Ishikawa (cell line): ENCODE results near the gene DNAH17.

ENCODE experiments used
- CREB1 ChIP-seq: IDR thresholded peaks from 2 replicates; pipeline ENCODE4 v1.6.1; 2012; ENCODE audit warnings: low read depth
- EGR1 ChIP-seq: IDR thresholded peaks from 2 replicates; pipeline ENCODE4 v1.6.1; 2012
- EP300 ChIP-seq: IDR thresholded peaks from 2 replicates; pipeline ENCODE4 v1.6.1; 2012; ENCODE audit warnings: borderline replicate concordance
- FOXM1 ChIP-seq: IDR thresholded peaks from 2 replicates; pipeline ENCODE4 v1.6.1; 2012; ENCODE audit warnings: low read depth, borderline replicate concordance
- RAD21 ChIP-seq: IDR thresholded peaks from 2 replicates; pipeline ENCODE4 v1.6.1; 2012; ENCODE audit warnings: low read depth
- TAF1 ChIP-seq: IDR thresholded peaks from 2 replicates; pipeline ENCODE4 v1.6.1; 2012; ENCODE audit warnings: low read depth, mild to moderate bottlenecking
- TEAD4 ChIP-seq: IDR thresholded peaks from 2 replicates; pipeline ENCODE4 v1.6.1; 2012
- YY1 ChIP-seq: IDR thresholded peaks from 2 replicates; pipeline ENCODE4 v1.6.1; 2012; ENCODE audit warnings: low read depth
- TF ChIP-seq, protein P1 (sequence below): IDR thresholded peaks from 2 replicates; pipeline ENCODE4 v1.6.1; 2012
- TF ChIP-seq, protein P2 (sequence below): IDR thresholded peaks from 2 replicates; pipeline ENCODE4 v1.6.1; 2012
- TF ChIP-seq, protein P3 (sequence below): IDR thresholded peaks from 2 replicates; pipeline ENCODE4 v1.6.1; 2012; ENCODE audit warnings: low read depth, mild to moderate bottlenecking

DNA sequence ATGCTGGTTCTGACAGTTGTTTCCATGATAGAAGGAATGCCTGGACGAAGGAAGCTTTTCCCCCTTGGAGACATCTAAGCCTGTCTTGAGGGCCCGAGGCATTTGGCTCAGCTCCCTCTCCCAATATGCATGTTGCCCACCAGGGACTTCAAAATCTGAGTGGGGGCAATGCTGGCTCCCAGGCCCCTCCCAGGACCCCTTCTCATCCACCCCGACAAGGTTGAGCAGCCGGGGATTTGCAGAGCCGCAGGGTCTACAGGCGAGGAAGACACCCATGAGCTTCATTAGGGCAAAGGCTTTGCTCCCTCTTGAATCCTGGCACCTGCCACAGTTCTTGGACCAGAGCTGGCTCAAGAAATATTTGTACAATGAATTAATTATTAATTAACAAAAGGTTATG, 25.1 kb upstream of the DNAH17 start:
- TF ChIP-seq YY1 (no peak), EP300 (no peak), RAD21 (no peak), TAF1 (no peak), CREB1 (no peak), FOXM1 (no peak), EGR1 (no peak), TEAD4 (no peak)
- TF ChIP-seq, protein P1, sequence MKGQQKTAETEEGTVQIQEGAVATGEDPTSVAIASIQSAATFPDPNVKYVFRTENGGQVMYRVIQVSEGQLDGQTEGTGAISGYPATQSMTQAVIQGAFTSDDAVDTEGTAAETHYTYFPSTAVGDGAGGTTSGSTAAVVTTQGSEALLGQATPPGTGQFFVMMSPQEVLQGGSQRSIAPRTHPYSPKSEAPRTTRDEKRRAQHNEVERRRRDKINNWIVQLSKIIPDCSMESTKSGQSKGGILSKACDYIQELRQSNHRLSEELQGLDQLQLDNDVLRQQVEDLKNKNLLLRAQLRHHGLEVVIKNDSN: no peak
- TF ChIP-seq, protein P2, sequence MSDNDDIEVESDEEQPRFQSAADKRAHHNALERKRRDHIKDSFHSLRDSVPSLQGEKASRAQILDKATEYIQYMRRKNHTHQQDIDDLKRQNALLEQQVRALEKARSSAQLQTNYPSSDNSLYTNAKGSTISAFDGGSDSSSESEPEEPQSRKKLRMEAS: no peak
- TF ChIP-seq, protein P3, sequence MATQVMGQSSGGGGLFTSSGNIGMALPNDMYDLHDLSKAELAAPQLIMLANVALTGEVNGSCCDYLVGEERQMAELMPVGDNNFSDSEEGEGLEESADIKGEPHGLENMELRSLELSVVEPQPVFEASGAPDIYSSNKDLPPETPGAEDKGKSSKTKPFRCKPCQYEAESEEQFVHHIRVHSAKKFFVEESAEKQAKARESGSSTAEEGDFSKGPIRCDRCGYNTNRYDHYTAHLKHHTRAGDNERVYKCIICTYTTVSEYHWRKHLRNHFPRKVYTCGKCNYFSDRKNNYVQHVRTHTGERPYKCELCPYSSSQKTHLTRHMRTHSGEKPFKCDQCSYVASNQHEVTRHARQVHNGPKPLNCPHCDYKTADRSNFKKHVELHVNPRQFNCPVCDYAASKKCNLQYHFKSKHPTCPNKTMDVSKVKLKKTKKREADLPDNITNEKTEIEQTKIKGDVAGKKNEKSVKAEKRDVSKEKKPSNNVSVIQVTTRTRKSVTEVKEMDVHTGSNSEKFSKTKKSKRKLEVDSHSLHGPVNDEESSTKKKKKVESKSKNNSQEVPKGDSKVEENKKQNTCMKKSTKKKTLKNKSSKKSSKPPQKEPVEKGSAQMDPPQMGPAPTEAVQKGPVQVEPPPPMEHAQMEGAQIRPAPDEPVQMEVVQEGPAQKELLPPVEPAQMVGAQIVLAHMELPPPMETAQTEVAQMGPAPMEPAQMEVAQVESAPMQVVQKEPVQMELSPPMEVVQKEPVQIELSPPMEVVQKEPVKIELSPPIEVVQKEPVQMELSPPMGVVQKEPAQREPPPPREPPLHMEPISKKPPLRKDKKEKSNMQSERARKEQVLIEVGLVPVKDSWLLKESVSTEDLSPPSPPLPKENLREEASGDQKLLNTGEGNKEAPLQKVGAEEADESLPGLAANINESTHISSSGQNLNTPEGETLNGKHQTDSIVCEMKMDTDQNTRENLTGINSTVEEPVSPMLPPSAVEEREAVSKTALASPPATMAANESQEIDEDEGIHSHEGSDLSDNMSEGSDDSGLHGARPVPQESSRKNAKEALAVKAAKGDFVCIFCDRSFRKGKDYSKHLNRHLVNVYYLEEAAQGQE: no peak
